ENCODE data around the gene CTIF.

CTIF gene

DNA sequence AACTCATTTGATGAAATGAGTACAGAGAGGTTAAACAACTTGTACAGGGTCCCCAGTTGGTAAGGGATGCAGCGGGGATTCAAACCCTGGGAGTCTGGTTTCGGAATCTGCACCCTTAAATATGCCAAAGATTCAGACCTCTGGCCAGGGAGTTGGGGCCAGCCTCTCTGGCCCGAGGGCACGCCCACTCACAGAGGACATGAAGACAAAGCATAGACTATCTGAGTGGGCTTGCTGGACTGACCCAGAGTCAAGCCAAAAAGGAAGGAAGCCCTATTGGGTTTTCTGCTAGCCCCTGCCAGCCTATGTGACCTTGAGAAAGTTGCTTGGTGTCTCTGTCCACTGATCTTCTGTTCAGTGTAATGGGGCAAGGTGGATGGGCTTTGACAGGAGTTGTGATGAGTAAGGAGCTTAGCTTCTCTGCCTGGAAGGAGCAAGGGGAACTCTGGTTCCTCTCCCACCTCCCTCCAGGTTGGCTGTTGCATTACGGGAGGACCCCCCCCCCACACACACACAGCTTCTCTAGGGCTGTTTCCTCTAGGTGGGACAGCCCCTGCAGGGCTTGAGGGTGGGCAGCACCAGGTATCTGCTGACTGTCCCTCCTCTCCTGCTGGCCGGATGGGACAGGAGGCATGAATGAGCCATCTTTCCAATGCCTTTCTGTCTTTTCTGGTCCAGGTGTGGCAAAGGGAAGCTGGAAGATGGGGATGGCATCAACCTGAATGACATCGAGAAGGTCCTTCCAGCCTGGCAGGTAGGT, 131.3 kb downstream of the CTIF start:
- no peak for DNase-seq

GRCh38 chr18:48670751-48671560, 132.1 kb downstream of the CTIF start:
- no peak for DNase-seq

DNA sequence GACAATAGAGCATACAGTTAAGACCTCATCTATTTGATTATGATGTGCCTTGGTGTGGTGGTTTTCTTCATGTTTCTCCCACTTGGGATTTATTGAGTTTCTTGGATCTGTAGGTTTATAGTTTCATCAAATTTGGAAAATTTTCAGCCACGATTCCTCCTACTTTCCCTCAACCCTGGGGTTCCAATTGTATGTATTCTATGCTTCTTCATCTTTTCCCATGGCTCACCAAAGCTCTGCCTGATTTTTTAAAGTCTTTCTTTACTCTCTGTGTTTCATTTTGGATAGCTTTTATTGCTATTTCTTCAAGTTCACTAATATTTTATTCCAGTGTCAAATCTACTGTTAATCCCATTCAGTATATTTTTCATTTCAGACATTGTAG, 132.7 kb downstream of the CTIF start:
- DNase-seq = no peak

- no peak for DNase-seq
Observed at GRCh38 chr18:48672671-48673340, 134.0 kb downstream of the CTIF start.

DNA sequence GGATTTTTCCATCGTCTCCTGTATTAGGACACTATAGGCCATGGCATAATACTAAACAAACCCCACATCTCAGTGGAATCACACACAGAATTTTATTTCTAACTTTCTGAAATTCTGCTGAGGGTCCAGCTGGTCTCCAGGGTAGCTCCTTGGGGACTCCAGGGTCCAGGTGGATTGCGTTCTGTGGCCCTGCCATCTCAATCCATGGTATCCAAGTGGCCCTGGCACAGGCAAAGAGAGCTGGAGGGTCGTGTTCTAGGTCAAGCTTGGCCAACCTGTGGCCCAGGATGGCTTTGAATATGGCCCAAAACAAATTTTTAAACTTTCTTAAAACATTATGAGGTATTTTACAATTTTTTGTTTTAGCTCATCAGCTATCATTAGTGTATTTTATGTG, 134.6 kb downstream of the CTIF start:
- no peak for DNase-seq

DNA sequence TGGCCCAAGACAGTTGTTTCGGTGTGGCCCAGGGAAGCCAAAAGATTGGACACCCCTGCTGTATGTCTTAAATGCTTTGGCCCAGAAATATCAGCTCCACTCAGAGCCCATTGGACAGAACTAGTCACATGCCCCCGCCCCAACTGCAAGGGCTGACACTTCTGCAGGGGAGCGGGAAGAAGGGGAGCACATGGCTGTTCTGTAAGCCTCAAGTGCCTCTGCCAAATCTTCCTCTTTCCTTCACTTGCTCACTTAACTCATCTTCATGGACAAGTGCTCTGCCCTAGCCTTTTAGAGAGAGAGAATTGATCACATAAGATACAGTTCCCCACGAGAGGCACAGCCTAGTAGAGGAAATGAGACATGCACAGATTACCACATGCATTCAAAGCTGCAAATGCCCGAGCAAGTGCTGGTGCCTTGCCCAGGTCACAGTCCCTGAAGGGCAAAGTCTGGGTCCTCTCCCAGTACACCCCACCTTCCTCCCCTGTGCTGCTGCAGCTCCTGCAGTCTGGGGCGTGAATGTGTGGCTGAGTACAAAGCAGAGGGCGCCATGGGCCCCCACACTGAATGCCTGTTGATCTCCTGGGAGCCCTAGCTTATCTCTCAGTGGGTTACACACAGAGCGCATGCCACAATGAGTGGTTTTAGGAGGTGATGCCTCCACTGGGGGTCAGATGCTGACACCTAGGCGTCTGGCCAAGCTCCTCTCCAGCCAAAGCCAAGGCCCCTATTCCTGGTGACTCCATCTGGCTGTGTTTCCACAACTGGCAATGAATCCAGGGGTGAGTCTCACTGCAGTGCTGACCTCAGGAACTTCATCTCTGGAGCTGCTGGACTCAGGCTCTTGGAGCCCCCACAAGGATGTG, 135.3 kb downstream of the CTIF start:
- no peak for DNase-seq

DNA sequence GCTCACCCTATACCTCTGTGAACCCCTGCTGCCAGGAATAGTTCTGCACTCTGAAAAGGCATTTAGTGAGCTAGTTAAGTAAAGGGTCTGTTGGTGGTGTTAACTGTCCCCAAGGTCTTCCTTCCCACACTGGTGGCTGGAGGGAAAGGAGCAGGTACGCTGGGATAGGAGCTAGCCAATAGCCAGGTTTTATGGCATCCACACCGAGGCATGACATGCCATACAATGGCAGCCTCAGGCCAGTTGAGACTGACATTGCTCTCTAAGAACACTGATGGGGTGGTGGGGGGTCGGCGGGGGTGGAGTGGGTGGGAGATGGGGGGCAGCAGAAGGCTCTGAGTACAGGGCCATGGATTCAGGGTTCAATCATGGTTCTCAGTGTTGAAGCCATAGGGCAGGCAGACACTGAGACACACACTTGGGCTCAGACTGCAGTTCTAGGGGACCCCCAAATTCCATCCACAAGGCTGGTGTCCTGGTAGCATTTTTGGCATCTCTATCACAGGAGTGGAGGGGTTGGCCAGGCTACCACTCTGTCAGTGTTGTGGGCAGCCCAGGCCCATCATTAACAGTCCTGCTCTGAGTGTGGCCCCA, 136.0 kb downstream of the CTIF start:
- no peak for DNase-seq

DNA sequence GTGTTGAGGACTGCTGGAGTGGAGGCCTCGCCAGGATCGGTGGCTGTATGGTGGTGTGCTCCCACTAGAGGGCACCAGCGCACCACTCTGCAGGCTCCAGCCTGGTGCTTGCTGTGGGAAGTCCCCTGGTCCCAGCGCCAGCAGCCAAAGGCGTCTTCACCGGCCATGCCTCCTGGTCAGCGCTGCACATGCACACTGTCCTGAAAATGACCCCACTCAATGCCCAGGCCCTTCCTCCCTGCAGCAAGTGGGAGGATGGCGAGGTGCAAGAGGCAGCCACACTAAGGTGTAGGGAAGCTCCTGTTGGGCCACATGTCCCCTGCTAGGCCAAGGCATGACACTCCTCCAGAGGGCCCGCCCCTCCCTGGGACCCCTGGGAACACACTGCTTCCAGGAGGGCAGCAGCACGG, 136.5 kb downstream of the CTIF start:
- peak; percentile 49 to 77 (median 66) for DNase-seq

DNA sequence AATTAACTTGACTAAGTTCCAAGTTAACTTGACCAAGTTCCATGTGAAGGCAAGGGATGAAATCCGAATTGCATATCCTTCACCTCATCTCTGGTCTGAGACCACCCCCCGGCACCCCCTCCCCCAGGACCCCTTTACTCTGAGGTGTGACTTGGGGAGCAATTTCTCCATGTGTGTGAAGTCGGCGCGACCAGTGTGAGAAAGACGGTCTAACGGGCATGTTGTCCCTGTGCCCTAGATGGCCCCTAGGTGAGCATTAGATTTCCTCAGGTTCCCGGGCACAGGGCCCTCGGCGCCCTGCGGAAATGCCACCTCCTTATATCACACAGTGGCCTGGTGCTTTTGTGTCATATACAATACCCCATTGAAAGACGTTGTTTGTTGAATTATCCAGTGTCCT, 137.1 kb downstream of the CTIF start:
- no peak for DNase-seq

GRCh38 chr18:48676346-48676745, 137.5 kb downstream of the CTIF start:
- no peak for DNase-seq

DNA sequence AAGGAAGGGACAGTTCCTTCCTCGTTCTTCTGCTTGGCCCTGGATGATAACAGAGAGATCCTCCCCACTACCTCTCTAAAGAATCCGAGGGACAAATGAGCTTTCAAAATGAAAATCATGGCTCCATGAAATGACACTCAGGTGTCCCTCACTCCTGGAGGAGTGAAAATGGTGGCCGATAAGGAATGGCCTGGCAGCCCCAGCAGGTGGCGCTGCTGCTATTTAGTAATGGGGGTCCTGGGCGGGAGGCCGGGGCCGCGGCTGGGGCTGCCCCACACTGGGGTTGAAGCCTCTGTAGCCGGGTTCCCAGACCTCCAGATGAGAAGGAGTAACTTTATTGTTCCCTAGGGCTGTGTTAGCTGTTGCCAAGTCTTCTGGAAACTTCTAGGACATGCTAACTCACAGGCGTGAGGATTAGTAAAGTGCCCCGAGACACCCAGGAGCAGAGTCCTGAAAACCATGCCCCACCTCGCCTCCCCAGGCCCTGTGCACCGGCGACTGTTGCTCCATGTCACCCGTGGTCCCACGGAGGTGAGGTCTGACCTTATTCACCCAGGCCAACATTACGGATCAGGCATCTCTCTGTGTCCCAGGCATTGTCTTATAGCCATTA, 138.0 kb downstream of the CTIF start:
- peak in 5 of 6 experiments; percentile 32 to 47 (median 38) for DNase-seq

- no peak for DNase-seq
Observed at GRCh38 chr18:48678237-48679115, 139.6 kb downstream of the CTIF start.

DNA sequence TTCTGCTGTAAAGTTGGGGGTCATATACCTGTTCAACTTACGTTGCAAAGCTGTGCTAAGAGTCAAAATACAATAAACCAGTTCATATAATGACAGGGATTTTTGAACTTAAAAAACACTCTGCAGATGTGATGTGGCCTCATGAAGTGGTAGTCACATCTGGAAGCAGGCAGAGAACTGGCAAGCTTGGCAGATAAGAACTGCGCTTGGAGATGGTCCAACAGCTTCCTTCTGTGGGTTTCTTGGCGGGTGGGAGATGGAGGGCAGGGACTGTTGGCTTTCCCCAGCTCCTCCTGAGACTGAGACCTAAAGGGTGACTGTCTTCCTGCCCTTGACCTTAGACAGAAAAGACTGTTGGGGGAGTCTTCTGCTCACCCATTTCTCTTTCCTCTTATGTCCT, 140.4 kb downstream of the CTIF start:
- DNase-seq = no peak

- DNase-seq = no peak
Observed at GRCh38 chr18:48680339-48681250, 141.8 kb downstream of the CTIF start.

GRCh38 chr18:48682768-48683167, 143.9 kb downstream of the CTIF start:
- no peak for DNase-seq

DNA sequence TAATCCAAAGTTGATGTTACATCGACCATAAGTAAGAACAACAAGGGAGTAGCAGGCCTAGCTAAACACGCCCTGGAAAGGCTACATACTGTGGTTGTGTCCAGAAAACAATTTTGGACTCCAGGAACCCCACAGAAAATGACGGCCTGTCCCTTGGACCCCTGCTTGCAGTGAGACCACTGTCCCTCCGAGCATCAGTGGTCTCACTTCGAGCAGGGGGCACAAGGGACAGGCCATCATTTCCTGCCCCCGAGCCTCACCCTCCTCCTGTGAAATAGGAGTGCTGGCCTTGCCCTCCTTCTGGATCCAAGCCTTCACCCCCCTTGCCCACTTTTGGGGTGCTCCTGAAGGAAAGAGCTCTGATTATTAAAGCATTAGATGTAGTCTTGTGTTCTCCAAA, 144.4 kb downstream of the CTIF start:
- no peak for DNase-seq

DNA sequence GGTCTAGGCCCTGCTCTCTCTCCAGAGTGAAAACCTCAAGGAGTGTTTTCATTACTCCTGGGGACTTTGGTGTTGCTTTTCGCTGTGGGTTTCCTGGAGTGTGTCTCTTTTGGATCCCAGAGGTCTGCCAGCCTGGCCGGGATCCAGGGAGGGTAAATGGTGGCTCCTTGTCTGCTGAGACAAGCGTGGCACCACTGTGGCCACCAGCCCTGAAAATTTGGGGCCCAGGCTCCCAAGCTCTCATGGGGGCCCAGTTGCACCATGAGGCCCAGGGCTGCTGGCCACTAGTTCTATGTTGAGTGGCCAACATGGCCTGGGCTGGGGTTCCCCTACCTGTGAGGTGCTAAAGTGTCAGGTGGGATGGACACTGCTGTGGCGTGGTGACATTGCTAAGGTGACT, 144.8 kb downstream of the CTIF start:
- DNase-seq = no peak

DNA sequence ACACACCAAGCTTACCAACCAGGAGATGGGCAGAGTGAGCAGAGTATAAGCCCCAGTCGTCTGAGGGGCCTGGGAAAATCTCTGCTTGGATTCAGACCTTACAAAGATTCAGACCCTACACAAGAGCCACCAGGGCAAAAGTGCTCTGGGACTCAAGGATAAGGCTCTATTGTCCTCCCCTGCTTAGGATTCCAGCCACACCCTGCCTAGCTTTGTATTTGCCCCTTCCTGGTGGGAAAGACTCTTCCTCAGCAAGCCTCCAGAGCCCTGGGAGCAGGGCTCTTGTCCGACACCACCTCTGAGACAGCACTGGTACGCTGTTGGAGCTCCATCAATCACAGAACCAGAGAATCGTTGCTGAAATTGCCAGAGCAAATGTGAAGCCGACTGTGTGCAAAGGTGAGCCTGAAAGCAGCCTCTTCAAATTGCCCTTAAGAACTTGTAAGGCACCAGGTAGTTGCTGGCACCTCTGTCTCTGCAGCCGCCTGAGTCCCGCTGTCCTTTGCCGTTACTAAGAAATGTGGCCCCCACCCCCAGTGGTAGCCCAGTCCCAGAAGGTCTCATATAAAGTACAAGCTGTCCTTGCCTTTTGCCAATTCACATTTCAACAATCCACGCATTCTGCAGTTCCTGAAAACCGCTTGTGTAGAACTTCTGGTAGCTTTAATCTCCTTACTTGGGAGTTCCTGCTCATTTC, 148.7 kb downstream of the CTIF start:
- no peak for DNase-seq

- DNase-seq = no peak
Observed at GRCh38 chr18:48688961-48689360, 150.1 kb downstream of the CTIF start.

All from stimulated activated naive CD4-positive, alpha-beta T cell (primary cell).